Lung (tissue), 12 donors: ENCODE measurements around the gene OXGR1. TPM values are rescaled to one million over a fixed set of nuclear protein-coding genes. Genes with fewer than 3 reads are reported as not detected.

Source experiments
- ATAC-seq: fragments of 200-7000 bp; cut with Tn5 transposase; one replicate; pipeline ENCODE4 v1.9.1; 2020; ENCODE audit warnings: moderate number of reproducible peaks; ENCODE audit not compliant: insufficient read depth, low FRiP score
- DNase-seq, 3 donors: peaks; one replicate each; pipeline ENCODE4 v3.0.0-alpha.2; 2013 to 2017
- H3K27ac ChIP-seq, 2 donors: one replicate each; pipeline ENCODE4 v1.5.1; 2013; ENCODE audit warnings: mild to moderate bottlenecking in 2 of 2, moderate library complexity in 2 of 2, control low read depth in 1 of 2, inconsistent platforms in 1 of 2, low read depth in 1 of 2, low read length in 1 of 2
- H3K27me3 ChIP-seq, 3 donors: one replicate each; pipeline ENCODE4 v1.5.1; 2013; ENCODE audit warnings: low read length in 2 of 3; ENCODE audit not compliant: control insufficient read depth in 3 of 3, insufficient read depth in 3 of 3
- H3K36me3 ChIP-seq, 4 donors: one replicate each; pipeline ENCODE4 v1.5.1; 2013; ENCODE audit warnings: low read length in 4 of 4, mild to moderate bottlenecking in 1 of 4, moderate library complexity in 1 of 4; ENCODE audit not compliant: control insufficient read depth in 4 of 4, insufficient read depth in 4 of 4
- H3K4me1 ChIP-seq, 5 donors: one replicate each; pipeline ENCODE4 v1.5.1; 2013; ENCODE audit warnings: low read length in 5 of 5, mild to moderate bottlenecking in 2 of 5, moderate library complexity in 1 of 5; ENCODE audit not compliant: control insufficient read depth in 5 of 5, insufficient read depth in 5 of 5
- H3K4me3 ChIP-seq: one replicate; pipeline ENCODE4 v1.5.1; 2013; ENCODE audit warnings: mild to moderate bottlenecking, control low read depth, moderate library complexity
- H3K9ac ChIP-seq, 2 donors: one replicate each; pipeline ENCODE4 v1.5.1; 2013; ENCODE audit warnings: low read length in 2 of 2, control low read depth in 1 of 2; ENCODE audit not compliant: insufficient read depth in 1 of 2
- H3K9me3 ChIP-seq, 4 donors: one replicate each; pipeline ENCODE4 v1.5.1; 2013; ENCODE audit warnings: low read length in 3 of 4, mild to moderate bottlenecking in 1 of 4, moderate library complexity in 1 of 4; ENCODE audit not compliant: control insufficient read depth in 4 of 4, insufficient read depth in 3 of 4
- WGBS, 2 donors: extraction: QIAGEN DNeasy Blood & Tissue Kit; methylation state at CpG; one replicate each; pipeline ENCODE4 v1.1.7; 2013; 5-methylcytosine and 5-hydroxymethylcytosine counted together
- polyA plus RNA-seq, 2 donors: library from polyadenylated mRNA; stranded (reverse); fragments of 200-250 nt; gene quantifications; one replicate each; pipeline ENCODE4 v1.2.1, GENCODE V29; 2013
- total RNA-seq, 2 donors: library from RNA; depleted of rRNA in 1 of 2; stranded (reverse); fragments of >200 nt in 1 of 2; gene quantifications; one replicate each; pipeline ENCODE4 v1.2.1, GENCODE V29; 2014 to 2021
- TF ChIP-seq, protein P1 (sequence below): IDR thresholded peaks from 2 replicates; pipeline ENCODE4 v1.5.1; 2012; ENCODE audit warnings: mild to moderate bottlenecking; ENCODE audit errors: control extremely low read depth, extremely low read depth
- donor health status: control.
- donor health status: control.
- donor health status: Bipolar disorder and iron deficiency.
- donor health status: healthy.
- donor health status: DM: yes; HTN: yes; CAD: no.

OXGR1 gene
- total and polyA plus RNA-seq, 4 donors, result 0.25 to 0.71 (median 0.46) TPM

DNA sequence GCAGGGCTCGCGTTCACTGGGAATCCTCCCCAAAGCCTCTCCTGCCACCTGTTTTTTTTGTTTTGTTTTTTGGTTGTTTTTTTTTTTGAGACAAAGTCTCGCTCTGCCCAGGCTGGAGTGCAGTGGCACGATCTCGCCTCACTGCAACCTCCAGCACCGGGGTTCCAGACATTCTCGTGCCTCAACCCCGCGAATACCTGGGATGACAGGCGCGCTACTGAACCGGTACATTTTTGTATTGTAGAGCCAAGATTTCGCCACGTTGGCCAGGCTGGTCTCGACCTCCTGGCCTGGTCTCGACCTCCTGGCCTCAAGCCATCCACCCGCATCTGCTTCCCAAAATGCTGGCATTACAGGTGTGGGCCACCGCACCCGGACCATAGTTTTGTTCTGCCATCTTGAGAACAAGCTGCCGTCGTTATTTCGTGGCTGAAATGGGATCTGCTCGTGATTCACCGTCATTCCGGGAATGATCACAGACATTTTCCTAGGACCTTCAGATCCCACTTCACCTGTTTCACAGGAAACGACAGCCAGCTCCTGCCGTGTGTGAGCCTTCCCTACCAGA is 46.8 kb downstream of the OXGR1 start:
- 95 to 96% methylated on average over 27 of the region's 27 CpGs for WGBS, 2 donors
- no peak for ATAC-seq
- Histone ChIP-seq H3K27ac (no peak overlapping the region), H3K4me3 (no peak overlapping the region), H3K9ac (no peak overlapping the region), H3K36me3 (no peaks in the 10 kb centered on the region), H3K9me3 (peaks cover 0 to 3% (median 0%) of the 10 kb centered on the region in 4 donors), H3K27me3 (no peaks in the 10 kb centered on the region), H3K4me1 (no peaks in the 10 kb centered on the region)
- TF ChIP-seq, protein P1, sequence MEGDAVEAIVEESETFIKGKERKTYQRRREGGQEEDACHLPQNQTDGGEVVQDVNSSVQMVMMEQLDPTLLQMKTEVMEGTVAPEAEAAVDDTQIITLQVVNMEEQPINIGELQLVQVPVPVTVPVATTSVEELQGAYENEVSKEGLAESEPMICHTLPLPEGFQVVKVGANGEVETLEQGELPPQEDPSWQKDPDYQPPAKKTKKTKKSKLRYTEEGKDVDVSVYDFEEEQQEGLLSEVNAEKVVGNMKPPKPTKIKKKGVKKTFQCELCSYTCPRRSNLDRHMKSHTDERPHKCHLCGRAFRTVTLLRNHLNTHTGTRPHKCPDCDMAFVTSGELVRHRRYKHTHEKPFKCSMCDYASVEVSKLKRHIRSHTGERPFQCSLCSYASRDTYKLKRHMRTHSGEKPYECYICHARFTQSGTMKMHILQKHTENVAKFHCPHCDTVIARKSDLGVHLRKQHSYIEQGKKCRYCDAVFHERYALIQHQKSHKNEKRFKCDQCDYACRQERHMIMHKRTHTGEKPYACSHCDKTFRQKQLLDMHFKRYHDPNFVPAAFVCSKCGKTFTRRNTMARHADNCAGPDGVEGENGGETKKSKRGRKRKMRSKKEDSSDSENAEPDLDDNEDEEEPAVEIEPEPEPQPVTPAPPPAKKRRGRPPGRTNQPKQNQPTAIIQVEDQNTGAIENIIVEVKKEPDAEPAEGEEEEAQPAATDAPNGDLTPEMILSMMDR, result no peak
- no peak for DNase-seq

DNA sequence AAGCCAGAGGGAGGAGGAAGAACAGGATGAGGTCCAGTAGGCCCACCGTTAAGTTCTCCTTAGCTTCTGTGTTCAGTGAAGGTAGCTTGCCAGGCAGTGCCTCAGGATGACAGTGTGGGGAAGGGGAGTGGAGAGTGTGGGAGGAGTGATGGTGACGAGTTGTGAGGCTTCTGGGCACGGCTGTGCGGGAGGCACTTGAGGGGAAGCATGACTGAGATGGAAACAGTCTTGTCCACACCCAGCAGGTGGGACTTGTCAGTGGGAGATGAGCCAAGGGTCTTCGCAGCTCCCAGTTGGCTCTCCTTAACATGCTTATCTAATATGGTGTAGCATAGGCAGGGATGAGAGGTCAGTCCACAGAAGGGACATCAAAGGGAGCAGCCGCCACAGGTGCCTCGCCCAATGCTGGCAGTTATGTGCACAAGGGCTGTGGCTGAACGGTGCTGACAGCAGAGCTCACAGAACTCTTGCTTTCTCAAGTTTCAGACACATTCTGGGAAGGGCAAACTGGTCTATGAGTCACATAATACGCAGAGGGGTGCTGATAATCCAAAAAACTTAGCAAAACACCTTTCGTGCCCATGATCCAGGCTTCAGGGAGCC is 47.5 kb downstream of the OXGR1 start:
- Histone ChIP-seq H3K4me1 (no peaks in the 10 kb centered on the region), H3K9ac (no peak overlapping the region), H3K36me3 (no peaks in the 10 kb centered on the region), H3K4me3 (no peak overlapping the region), H3K9me3 (peaks cover 0 to 3% (median 0%) of the 10 kb centered on the region in 4 donors), H3K27ac (no peak overlapping the region), H3K27me3 (no peaks in the 10 kb centered on the region)
- 71 to 87% methylated on average over 10 of the region's 10 CpGs for whole genome bisulfite sequencing, 2 donors
- DNase-seq (no peak), ATAC-seq (no peak)
- TF ChIP-seq, protein P1, result no peak

DNA sequence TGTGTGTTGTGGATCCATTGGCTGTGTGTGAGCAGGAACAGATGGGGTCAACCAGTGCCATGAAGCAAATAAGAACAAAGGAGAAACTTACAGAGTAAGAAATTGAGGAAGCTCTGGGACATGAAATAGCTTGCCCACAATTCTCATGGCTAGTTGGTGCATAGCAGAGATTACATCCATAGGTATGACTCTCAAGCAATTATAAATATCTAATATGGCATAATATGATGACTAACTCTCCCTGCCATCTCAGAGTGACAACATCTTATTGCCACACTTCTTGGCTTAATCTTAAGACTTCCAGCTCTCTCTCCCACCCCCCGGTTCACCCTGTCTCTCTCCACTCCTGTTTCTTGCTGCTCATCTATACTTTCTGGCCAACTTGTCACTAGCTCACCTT is 53.3 kb downstream of the OXGR1 start:
- Histone ChIP-seq H3K27me3 (no peaks in the 10 kb centered on the region), H3K27ac (no peak overlapping the region), H3K9ac (no peak overlapping the region), H3K36me3 (no peaks in the 10 kb centered on the region), H3K4me3 (no peak overlapping the region), H3K9me3 (peaks cover 0 to 2% (median 0%) of the 10 kb centered on the region in 4 donors), H3K4me1 (no peaks in the 10 kb centered on the region)
- DNase-seq (no peak), ATAC-seq (no peak)
- TF ChIP-seq, protein P1, result no peak
- WGBS, 2 donors, result 80 to 83% methylated on average over 1 of the region's 1 CpG

DNA sequence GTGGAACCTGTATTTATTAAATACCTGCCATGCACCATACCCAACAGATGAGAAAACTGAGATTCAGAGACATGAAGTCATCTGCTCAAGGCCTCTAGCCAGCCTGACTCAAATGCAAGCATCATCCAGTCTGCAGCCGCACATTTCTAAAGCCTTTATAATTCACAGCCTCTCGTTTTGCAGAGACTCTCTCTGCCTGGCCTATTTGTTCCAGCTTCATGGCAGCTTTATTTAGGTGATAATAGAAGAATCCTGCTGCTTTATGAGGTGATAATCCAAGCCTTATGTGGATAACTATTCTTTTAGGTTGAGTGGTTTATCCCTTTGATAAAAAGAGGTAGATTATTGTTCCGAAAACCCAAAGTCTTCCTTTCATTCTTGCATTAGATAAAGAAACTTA is 58.4 kb downstream of the OXGR1 start:
- no peak overlapping the region for H3K27ac ChIP-seq
- DNase-seq (no peak), ATAC-seq (no peak)
- H3K36me3 ChIP-seq, result no peaks in the 10 kb centered on the region
- WGBS, 2 donors, result 80 to 83% methylated on average over 3 of the region's 3 CpGs
- no peaks in the 10 kb centered on the region for H3K4me1 ChIP-seq
- no peaks in the 10 kb centered on the region for H3K27me3 ChIP-seq
- no peak overlapping the region for H3K9ac ChIP-seq
- H3K9me3 ChIP-seq, result peaks cover 0 to 2% (median 0%) of the 10 kb centered on the region in 4 donors
- TF ChIP-seq, protein P1, result no peak
- H3K4me3 ChIP-seq, result no peak overlapping the region
